ENCODE measurements around the gene DRD4.
"Not testable (repeated sequence)": the region's sequence is repeated elsewhere in the genome, so short reads cannot be mapped to it uniquely, and the experiment has no call there.

The DRD4 gene

GRCh38 chr11:643849-644738 lies 7.0 kb downstream of the DRD4 start:
- DNase-seq (ENCODE audit: low spot score), result no peak

- no peak for DNase-seq (ENCODE audit: low spot score)
Observed at GRCh38 chr11:645536-645935, 8.5 kb downstream of the DRD4 start.

- no peak for DNase-seq (ENCODE audit: low spot score)
Observed at GRCh38 chr11:646214-646613, 9.1 kb downstream of the DRD4 start.

GRCh38 chr11:647672-648158 lies 10.6 kb downstream of the DRD4 start:
- DNase-seq (ENCODE audit: low spot score), result not testable (repeated sequence)

- no peak for DNase-seq (ENCODE audit: low spot score)
Observed at GRCh38 chr11:650482-650881, 13.4 kb downstream of the DRD4 start.

- not testable (repeated sequence) for DNase-seq (ENCODE audit: low spot score)
Observed at GRCh38 chr11:653136-653535, 16.1 kb downstream of the DRD4 start.

GRCh38 chr11:653837-654236 lies 16.8 kb downstream of the DRD4 start:
- DNase-seq (ENCODE audit: low spot score), result no peak

- DNase-seq (ENCODE audit: low spot score), result not testable (repeated sequence)
Observed at GRCh38 chr11:654444-654843, 17.4 kb downstream of the DRD4 start.

GRCh38 chr11:655036-655726 lies 18.1 kb downstream of the DRD4 start:
- no peak for DNase-seq (ENCODE audit: low spot score)

GRCh38 chr11:656426-656825 lies 19.4 kb downstream of the DRD4 start:
- DNase-seq (ENCODE audit: low spot score), result no peak

GRCh38 chr11:656866-657265 lies 19.8 kb downstream of the DRD4 start:
- DNase-seq (ENCODE audit: low spot score), result no peak

GRCh38 chr11:657691-658126 lies 20.6 kb downstream of the DRD4 start:
- DNase-seq (ENCODE audit: low spot score), result no peak

GRCh38 chr11:659532-660085 lies 22.5 kb downstream of the DRD4 start:
- no peak for DNase-seq (ENCODE audit: low spot score)

GRCh38 chr11:660281-660680 lies 23.2 kb downstream of the DRD4 start:
- no peak for DNase-seq (ENCODE audit: low spot score)

- DNase-seq (ENCODE audit: low spot score), result no peak
Observed at GRCh38 chr11:660681-661444, 23.8 kb downstream of the DRD4 start.

- DNase-seq (ENCODE audit: low spot score), result no peak
Observed at GRCh38 chr11:662689-663274, 25.7 kb downstream of the DRD4 start.

- no peak for DNase-seq (ENCODE audit: low spot score)
Observed at GRCh38 chr11:665062-665703, 28.1 kb downstream of the DRD4 start.

GRCh38 chr11:665704-666281 lies 28.7 kb downstream of the DRD4 start:
- DNase-seq (ENCODE audit: low spot score), result no peak

GRCh38 chr11:673866-674265 lies 36.8 kb downstream of the DRD4 start:
- no peak for DNase-seq (ENCODE audit: low spot score)

GRCh38 chr11:674406-674805 lies 37.3 kb downstream of the DRD4 start:
- DNase-seq (ENCODE audit: low spot score), result no peak

GRCh38 chr11:678297-678696 lies 41.2 kb downstream of the DRD4 start:
- no peak for DNase-seq (ENCODE audit: low spot score)

Data from left forelimb (tissue), 1 donor.